D341Med (cell line): ENCODE results near the gene FOXI1.

ENCODE experiments used
- DNase-seq: peaks from one replicate; pipeline ENCODE4 v3.0.0; 2012; ENCODE audit warnings: low spot score

Gene FOXI1

DNA sequence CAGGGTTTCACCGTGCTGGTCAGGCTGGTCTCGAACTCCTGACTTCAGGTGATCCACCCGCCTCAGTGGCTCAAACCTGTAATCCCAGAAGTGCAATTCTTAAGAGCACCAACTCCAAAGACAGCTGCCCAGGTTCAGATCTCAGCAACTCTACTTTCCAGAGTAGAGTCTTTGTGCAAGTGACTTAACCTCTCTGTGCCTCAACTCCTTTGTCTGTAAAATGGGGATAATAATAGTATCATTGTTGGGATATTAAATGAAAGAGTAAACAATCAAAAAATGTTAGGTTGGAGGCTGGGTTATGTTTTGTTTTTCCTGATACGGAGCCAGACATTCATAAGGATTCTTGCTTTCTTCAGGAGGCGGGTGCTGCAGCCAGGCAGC, 45.0 kb downstream of the FOXI1 start:
- DNase-seq: no peak

- DNase-seq: no peak
Observed at GRCh38 chr5:170151097-170151831, 45.6 kb downstream of the FOXI1 start.

- no peak for DNase-seq
Observed at GRCh38 chr5:170152767-170153166, 47.1 kb downstream of the FOXI1 start.

- DNase-seq: no peak
Observed at GRCh38 chr5:170154297-170154696, 48.6 kb downstream of the FOXI1 start.

- no peak for DNase-seq
Observed at GRCh38 chr5:170154744-170155143, 49.0 kb downstream of the FOXI1 start.

- DNase-seq: no peak
Observed at GRCh38 chr5:170155771-170156170, 50.1 kb downstream of the FOXI1 start.

GRCh38 chr5:170159101-170159698, 53.5 kb downstream of the FOXI1 start:
- no peak for DNase-seq
